HG02938 (cell line): ENCODE data around the gene EYA2.
"Not testable (repeated sequence)": the region's sequence is repeated elsewhere in the genome, so short reads cannot be mapped to it uniquely, and the experiment has no call there.

Experiments used
- ATAC-seq: cut with Tn5 transposase; IDR thresholded peaks from one replicate; pipeline ENCODE4 v1.9.1; 2021; ENCODE audit warnings: mild to moderate bottlenecking, moderate library complexity; ENCODE audit not compliant: unreplicated experiment

EYA2 gene

DNA sequence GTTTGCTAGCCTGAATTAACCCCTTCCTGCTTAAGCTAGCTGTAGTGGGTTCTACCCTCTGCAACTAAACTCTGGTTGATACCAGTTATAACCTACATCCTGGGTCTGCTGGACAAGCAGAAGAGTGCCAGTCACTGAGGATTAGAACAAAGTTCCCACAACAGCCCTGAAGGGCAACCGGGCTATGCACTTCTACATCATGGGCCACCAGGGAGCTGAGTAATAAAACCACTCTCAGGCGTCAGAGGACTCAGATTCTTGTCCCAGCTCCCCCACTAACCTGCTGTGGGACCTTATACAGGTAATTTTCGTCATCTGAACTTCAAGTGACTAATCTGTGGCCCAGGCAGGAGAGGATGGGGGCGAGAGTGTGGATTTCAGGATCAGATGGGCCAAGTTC, 56.8 kb downstream of the EYA2 start:
- ATAC-seq, result no peak

GRCh38 chr20:46951840-46952497, 57.3 kb downstream of the EYA2 start:
- no peak for ATAC-seq

- no peak for ATAC-seq
These were observed 59.0 kb downstream of the EYA2 start for GRCh38 chr20:46953596-46953995.

DNA sequence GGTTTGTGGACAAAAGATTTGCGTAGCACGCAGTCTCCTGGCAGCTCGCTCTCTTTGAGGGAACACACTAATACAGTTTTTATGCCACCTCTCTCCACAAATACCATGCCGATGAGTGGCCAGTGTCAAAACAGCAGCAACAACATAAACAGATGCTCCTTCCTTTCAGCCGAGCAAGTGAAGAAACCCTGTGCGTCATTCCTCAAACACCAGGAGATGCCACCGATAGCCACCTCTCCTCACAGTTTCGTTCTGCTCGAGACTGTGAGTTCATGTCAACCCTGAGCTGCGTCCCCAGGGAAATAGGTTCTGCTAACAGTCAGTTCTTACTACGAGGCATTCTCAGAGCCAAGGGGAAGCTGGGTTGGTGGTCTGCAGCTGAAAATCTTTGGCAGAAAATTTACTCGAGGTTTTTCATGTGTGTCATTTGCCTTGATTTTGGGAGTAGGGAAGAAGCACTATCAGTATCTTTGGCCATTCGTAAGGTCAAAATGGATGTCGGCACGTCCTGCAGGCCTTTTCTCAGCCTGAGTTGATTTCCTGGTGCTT, 59.9 kb downstream of the EYA2 start:
- ATAC-seq, result no peak

DNA sequence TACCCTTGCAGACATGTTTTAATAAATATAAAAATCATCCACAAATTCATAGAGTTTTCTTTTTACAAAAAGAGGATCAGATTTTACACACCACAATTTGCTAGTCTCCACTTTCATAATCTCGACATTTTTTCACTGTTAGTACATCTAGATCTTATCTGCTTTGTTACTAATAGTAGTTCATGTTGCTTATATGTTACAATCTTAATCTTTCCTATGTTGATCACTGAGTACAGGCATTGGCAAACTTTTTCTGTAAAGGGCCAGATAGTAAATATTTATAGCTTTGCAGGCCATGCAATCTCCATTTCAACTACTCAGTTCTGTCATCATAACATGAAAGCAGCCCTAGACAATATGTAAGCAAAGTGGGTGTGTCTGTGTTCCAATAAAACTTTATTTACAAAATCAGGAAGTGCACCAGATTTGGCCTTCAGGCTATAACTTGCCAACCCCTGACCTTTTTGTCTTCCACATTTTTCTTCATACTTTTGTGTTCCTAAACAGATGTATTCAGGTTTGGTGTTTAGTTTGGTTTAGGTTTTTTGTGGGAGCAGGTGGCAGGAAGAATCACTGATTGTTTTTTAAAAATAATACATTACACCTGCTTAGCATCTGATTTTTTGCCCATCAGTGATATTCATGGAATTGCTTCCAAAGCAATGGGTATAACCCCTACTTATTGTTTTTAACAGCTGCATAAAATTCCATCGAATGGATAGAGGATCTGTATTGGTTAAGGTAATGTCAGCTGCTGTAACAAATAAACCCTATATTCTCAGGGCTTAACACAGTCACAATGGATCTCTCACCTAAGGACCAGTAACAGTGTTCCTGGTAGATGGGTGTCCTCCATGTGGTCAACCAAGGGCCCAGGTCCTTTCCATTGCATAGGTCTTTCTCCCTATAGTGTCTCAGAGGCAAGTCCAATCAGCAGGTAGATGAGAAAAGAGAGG, 61.2 kb downstream of the EYA2 start:
- ATAC-seq, result no peak

DNA sequence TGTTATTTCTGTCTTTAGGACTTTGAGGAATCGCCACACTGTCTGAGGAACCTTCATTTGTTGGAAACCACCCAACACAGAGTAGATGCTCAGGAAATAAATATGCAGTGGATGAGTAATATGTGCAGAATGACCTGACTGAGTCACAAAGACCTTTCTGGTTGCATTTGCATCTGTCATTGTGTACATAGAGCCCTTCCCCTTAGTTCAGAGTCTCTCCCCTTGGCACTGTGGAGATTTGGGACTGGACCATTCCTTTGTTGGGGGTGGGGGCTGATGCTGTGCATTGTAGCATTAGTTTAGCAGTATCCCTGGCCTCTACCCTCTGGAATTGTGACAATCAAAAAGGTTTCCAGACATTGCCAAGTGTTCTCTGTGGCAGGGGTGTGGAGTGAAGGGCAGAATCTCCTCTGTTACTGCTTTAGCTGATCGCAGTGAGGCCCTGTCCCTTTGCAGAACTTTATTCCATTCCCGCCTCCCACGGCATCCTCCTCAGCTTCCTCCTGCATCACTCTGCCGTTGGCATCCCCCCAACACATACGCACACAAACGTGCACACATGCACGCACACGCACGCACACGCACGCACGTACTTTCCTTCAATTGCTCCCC, 64.5 kb downstream of the EYA2 start:
- no peak for ATAC-seq

GRCh38 chr20:46959821-46960220, 65.2 kb downstream of the EYA2 start:
- no peak for ATAC-seq

DNA sequence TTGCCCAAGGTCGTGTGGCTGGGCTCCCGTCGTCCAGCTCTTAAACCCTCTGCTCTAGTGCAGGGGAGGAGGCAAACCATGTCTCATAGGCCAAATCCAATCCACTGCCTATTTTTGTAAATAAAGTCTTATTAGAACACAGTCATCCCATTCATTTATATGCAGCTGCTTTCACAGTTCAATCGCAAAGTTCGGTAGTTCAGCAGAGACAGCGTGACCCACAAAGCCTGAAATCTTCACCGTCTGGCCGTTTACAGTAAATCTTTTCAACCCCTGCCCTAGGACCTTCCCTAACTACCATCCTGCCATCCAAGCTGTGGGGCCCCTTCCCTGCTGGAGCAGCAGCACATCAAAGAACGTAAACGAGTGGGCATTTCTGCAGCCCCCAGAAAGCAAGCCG, 65.9 kb downstream of the EYA2 start:
- ATAC-seq, result no peak

DNA sequence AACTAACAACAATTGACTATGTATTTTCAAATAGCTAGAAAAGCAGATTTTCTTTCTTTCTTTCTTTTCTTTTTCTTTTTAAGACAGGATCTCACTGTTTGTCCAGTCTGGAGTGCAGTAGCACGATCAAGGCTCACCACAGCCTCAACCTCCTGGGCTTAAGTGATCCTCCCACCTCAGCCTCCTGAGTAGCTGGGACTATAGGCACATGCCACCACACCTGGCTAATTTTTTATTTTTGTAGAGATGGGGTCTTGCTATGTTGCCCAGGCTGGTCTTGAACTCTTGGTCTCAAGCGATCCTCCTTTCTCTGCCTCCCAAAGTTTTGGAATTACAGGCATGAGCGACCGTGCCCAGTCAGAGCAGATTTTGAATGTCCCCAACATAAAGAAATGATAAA, 67.3 kb downstream of the EYA2 start:
- ATAC-seq, result not testable (repeated sequence)

GRCh38 chr20:46962452-46963195, 68.0 kb downstream of the EYA2 start:
- ATAC-seq, result no peak

- no peak for ATAC-seq
These were observed 68.5 kb downstream of the EYA2 start for GRCh38 chr20:46963196-46963529.

GRCh38 chr20:46963758-46964617, 69.3 kb downstream of the EYA2 start:
- ATAC-seq, result no peak

DNA sequence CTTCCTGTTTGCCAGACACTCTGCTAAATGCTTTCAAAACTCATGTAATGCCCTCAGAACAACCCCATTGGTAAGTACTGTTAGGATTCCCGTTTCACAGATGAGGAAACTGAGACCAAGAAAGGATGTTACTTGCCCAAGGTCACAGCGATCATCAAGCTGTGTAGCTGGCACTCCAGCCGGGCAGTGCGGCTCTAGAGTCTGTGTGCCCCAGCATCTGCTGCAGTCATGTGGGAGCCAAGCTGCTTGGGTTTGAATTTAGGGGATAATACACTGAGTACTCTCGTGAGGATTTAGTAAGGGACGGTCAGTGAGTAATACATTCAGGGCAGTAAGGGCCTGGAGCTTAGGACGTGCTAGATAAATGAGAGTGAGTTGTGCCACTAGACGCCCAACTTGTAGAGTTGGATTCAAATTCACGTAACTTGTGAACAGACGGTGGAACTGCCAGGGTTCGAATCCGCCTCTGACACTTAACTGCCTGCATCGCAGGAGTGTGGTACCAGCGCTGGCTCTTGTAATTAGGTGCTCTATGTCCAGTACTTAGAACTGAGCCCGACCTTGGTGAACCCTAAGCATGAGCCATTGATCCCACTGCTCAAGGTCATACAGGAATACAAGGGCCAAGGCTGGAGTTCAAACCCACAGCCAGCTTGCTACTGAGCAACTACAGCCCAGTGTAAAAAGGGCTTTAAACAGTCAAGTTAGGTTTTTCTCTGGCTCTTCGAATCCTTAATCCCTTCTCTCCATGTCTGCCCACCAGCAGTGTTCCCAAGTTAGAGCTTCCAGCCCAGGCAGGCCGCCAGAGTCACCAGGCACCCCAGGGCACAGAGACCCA, 70.2 kb downstream of the EYA2 start:
- no peak for ATAC-seq

DNA sequence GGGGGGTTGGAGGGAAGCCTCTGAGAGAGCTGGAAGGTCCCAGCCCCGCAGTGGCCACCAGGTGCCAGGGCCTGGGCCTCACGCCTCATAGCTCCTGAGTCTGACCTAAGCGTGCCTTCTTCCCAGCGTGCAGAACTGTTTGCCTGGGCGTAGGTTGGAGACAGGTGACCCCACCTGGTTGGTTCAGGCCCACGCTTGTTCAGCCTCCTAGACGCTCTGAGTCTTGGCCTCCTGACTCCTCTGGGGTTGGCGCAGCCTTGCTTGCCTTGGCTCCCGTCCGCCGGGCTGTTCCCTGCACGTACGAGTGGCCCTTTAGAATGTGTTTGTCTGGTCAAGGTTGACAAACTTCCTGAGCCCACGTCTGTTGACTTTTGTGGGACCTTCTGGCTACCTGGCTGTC, 70.8 kb downstream of the EYA2 start:
- ATAC-seq, result no peak

DNA sequence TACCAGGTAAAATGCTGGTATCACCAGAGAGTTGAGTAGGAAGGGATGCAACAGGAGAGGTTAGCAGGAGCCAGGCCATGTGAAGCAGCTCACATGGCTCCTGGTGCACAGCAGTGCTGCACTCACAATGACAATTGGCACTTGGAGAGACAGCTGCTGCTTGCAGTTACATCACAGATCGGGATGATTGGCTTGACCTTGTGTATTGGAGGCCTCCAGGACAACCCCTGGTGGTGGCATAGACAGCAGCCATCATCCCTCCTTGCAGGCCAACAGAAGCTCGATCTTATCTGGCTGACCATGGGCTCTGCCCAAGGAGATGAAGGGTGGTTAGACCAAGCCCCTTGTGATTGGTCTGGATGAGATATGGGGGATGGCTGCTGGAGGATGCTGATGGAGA, 73.0 kb downstream of the EYA2 start:
- no peak for ATAC-seq

DNA sequence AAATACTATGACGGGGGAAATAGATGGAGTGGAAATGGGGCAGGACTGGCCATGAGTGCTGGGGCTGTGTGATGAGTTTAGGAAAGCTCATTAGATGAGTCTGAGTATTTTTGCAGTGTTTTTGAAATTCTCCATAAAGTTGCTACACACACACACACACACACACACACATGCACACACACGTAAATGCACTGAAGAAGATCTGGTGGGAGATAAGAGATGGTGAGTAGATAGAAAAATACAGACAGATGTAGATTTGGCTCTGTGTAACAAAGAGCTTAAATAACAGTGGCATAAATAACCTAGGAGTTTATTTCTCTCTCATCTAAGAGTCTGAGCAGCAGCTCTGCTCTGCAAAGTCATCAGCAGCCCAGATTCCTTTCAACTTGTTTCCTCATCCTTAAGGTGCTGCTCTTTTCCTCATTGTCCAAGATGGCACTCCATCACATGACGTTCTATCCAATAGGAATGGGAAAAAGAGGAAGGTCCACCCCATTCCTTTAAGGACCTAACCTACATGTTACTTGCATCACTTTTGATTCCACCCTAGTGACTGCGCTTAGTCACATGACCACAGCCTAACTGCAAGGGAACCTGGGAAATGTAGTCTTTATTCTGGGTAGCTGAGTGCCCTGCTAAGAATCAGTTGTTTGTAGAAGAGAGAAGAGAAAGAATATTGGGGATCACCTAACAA, 76.4 kb downstream of the EYA2 start:
- ATAC-seq, result no peak

DNA sequence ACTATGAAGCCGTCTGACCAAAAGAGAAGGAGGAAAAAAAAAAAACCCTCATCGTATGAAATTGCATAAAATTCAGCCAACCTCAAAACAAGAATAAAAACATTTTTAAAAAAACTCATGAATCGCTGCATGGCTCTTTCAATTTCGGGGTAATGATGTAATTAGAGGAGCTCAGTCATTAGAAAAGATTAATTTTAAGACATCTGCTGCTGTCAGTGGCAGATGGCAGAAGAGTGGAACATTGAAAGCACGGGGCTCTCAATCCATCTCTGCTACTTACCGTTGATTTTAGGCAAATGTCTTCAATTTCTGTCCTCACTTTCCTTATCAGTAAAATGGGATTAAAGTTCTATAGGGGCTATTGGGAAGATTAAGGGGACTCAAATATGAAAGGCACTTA, 79.1 kb downstream of the EYA2 start:
- no peak for ATAC-seq

- ATAC-seq, result no peak
These were observed 80.2 kb downstream of the EYA2 start for GRCh38 chr20:46974669-46975434.
